Osteoblast (primary cell): ENCODE data around the gene STUM. TPM values are rescaled to one million over a fixed set of nuclear protein-coding genes. Genes with fewer than 3 reads are reported as not detected.

ENCODE experiments used
- DNase-seq: peaks from one replicate; pipeline ENCODE4 v3.0.0; 2011; ENCODE audit warnings: low spot score, mixed read lengths; ENCODE audit not compliant: insufficient read length; ENCODE audit errors: missing footprints
- H2AFZ ChIP-seq: 2 replicates; pipeline ENCODE4 v1.6.0; 2011; ENCODE audit warnings: mild to moderate bottlenecking, low read length
- H3K27ac ChIP-seq: 2 replicates; pipeline ENCODE4 v1.5.1; 2011; ENCODE audit warnings: mild to moderate bottlenecking, low read depth, low read length, moderate library complexity
- H3K27me3 ChIP-seq: 2 replicates; pipeline ENCODE4 v1.6.0; 2012; ENCODE audit warnings: mild to moderate bottlenecking, control low read depth, inconsistent platforms, low read length, moderate library complexity; ENCODE audit not compliant: insufficient read depth
- H3K36me3 ChIP-seq: 2 replicates; pipeline ENCODE4 v1.5.1; 2011; ENCODE audit warnings: mild to moderate bottlenecking, low read length, control low read depth, moderate library complexity; ENCODE audit not compliant: insufficient read depth
- H3K4me1 ChIP-seq: 2 replicates; pipeline ENCODE4 v1.5.1; 2011; ENCODE audit warnings: mild to moderate bottlenecking, low read length, control low read depth, moderate library complexity; ENCODE audit not compliant: insufficient read depth
- H3K4me2 ChIP-seq: 2 replicates; pipeline ENCODE4 v1.6.0; 2011; ENCODE audit warnings: mild to moderate bottlenecking, low read length; ENCODE audit not compliant: insufficient read depth
- H3K4me3 ChIP-seq: fragments of 200-600 bp; sonication (generic); 3 replicates; pipeline ENCODE4 v1.5.1; 2012; ENCODE audit warnings: mild to moderate bottlenecking, low read length, inconsistent platforms; ENCODE audit not compliant: insufficient read depth
- H3K79me2 ChIP-seq: 2 replicates; pipeline ENCODE4 v1.6.0; 2012; ENCODE audit warnings: mild to moderate bottlenecking, low read length, control low read depth, inconsistent platforms; ENCODE audit not compliant: insufficient read depth
- H3K9me3 ChIP-seq: 2 replicates; pipeline ENCODE4 v1.5.1; 2011; ENCODE audit warnings: low read depth, low read length, control low read depth
- H4K20me1 ChIP-seq: 2 replicates; pipeline ENCODE4 v1.6.0; 2012; ENCODE audit warnings: mild to moderate bottlenecking, low read length, control low read depth; ENCODE audit not compliant: insufficient read depth
- total RNA-seq: library from RNA; depleted of rRNA; stranded (reverse); fragments of >200 nt; gene quantifications from 2 replicates; pipeline ENCODE4 v1.2.3, GENCODE V29; 2012
- TF ChIP-seq, protein P1 (sequence below): IDR thresholded peaks from 2 replicates; pipeline ENCODE4 v1.5.1; 2011; ENCODE audit warnings: mild to moderate bottlenecking, low read depth, low read length, moderate library complexity; ENCODE audit errors: extremely low read depth

Gene STUM
- total RNA-seq, 1 donor = under 0.01 TPM

DNA sequence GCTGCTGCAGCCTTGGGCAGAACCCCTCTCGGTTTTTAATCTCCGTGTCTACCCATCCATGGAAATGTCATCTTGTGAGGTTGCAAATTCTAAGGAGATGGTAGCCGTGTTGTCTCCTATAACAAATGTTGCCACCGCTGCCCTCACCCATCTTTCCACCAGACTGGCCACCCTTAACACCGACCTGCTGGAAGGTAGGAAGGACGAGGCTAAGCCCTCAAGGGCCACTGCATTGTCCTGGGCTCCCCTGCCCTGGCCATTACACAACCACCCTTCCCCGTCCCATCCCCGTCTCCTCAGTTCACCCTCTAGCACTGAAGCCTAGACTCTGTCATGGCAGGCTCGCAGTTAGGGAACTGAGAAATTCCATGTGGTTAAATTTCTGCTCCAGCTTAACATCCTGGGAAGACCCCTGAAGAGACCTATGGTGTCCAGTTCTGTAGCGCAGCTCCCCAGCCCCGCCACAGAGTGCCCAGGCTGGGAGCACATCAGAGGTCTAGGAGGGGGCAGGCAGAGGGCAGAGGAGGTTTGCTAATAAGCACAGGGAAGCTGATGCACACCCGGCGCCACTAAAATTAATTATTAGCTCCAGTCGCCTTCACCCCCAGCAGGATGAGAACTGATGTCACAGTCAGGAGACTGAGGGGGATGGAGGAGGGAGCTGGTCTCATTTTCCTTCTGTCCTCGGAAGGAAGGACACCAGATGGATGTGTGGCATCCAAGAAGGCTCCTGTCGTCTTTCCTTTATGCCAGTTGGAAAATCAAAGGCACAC lies 38.3 kb downstream of the STUM start:
- TF ChIP-seq, protein P1, sequence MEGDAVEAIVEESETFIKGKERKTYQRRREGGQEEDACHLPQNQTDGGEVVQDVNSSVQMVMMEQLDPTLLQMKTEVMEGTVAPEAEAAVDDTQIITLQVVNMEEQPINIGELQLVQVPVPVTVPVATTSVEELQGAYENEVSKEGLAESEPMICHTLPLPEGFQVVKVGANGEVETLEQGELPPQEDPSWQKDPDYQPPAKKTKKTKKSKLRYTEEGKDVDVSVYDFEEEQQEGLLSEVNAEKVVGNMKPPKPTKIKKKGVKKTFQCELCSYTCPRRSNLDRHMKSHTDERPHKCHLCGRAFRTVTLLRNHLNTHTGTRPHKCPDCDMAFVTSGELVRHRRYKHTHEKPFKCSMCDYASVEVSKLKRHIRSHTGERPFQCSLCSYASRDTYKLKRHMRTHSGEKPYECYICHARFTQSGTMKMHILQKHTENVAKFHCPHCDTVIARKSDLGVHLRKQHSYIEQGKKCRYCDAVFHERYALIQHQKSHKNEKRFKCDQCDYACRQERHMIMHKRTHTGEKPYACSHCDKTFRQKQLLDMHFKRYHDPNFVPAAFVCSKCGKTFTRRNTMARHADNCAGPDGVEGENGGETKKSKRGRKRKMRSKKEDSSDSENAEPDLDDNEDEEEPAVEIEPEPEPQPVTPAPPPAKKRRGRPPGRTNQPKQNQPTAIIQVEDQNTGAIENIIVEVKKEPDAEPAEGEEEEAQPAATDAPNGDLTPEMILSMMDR = no peak

DNA sequence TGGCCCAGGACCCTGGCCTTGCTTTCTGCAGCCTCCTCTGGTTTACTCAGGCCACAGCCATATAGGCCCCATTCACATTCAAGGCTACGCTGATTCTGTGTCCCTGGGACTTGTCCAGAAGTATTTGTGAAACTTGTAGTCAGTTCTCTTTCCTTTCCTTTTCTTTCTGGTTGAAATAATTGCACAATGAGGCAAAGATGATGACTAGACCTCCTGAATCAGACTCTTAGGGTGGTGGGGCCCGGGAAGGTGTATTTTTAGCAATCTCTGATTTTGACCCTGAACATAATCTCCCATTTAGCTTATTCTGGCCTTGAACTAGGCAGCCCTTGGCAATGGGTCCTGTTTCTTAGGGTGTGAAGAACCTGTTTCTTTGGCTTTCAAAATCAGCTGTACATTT lies 39.9 kb downstream of the STUM start:
- Histone ChIP-seq H3K4me2 (no peak overlapping the region), H3K4me3 (no peak overlapping the region), H3K79me2 (no peaks in the 10 kb centered on the region), H2AFZ (no peak overlapping the region), H4K20me1 (no peaks in the 10 kb centered on the region), H3K27me3 (peaks cover 3% of the 10 kb centered on the region), H3K27ac (no peak overlapping the region), H3K9me3 (no peaks in the 10 kb centered on the region), H3K36me3 (no peaks in the 10 kb centered on the region), H3K4me1 (no peaks in the 10 kb centered on the region)
- TF ChIP-seq, protein P1 = no peak
- no peak for DNase-seq

More for the DNA sequence above, 38.3 kb downstream of the STUM start:
- Histone ChIP-seq H3K4me3 (no peak overlapping the region), H3K4me1 (no peaks in the 10 kb centered on the region), H4K20me1 (no peaks in the 10 kb centered on the region), H3K9me3 (no peaks in the 10 kb centered on the region), H3K79me2 (no peaks in the 10 kb centered on the region), H3K27me3 (peaks cover 3% of the 10 kb centered on the region), H2AFZ (no peak overlapping the region), H3K27ac (no peak overlapping the region), H3K36me3 (no peaks in the 10 kb centered on the region), H3K4me2 (no peak overlapping the region)
- no peak for DNase-seq

DNA sequence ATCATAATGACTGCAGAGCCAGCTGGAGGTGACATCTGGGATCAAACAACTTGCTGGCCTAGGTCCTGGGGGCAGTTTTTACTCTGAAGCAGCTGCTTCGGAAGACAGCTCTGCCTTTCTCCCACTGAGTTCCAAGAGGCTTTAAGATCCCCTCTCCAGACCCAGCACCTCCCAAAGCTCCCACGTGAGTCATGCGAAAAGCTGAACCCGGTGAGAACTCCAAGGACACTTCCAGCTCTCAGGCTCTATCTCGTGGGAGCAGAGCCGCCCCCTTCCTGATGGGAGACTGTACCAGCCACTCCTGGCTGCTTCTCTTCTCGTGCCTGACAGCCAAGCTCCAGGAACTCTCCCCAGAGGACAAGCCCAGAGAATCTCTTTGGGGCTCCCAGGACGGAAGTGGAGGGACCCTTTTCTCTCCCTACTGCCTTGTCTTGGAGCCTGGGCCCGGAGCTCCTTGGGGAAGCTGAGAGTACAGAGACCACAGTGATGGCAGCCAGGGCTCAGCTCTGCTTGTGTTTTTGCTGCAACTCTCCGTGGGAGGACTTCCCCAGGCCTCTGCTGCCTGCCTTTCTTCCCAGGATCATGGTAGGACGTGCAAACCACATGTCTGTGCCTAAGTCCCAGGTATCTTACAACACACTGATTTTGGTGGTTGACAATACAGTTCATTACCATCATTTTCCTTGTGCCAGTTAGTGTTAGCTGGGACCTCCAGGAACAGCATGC lies 40.6 kb downstream of the STUM start:
- Histone ChIP-seq H4K20me1 (no peaks in the 10 kb centered on the region), H3K4me3 (no peak overlapping the region), H3K9me3 (no peaks in the 10 kb centered on the region), H3K36me3 (no peaks in the 10 kb centered on the region), H3K79me2 (no peaks in the 10 kb centered on the region), H2AFZ (no peak overlapping the region), H3K27me3 (peaks cover 3% of the 10 kb centered on the region), H3K4me2 (no peak overlapping the region), H3K4me1 (no peaks in the 10 kb centered on the region), H3K27ac (no peak overlapping the region)
- TF ChIP-seq, protein P1 = no peak
- peak; percentile 78 for DNase-seq

DNA sequence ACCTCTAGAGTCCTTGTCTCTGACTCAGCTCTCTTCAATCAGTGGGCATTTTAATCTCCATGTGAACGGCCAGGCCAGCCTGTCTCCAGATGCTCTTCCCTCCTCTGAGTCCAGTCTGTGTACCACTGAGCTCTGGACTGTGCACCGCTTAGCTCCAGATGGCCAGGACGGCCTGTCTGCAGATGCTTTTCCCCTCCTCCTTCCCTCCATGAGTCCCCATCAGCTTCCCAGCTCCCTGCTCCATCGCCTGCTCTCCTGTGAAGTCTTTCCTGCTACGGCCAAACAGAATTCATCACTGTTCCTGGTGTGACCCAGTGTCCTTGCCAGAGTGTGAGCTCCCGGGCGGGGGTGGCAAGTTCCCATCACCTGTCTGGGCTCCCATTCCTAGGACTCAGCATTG lies 42.0 kb downstream of the STUM start:
- Histone ChIP-seq H4K20me1 (no peaks in the 10 kb centered on the region), H3K4me1 (no peaks in the 10 kb centered on the region), H3K4me2 (no peak overlapping the region), H2AFZ (no peak overlapping the region), H3K27me3 (peaks cover 3% of the 10 kb centered on the region), H3K27ac (no peak overlapping the region), H3K9me3 (no peaks in the 10 kb centered on the region), H3K4me3 (no peak overlapping the region), H3K79me2 (no peaks in the 10 kb centered on the region), H3K36me3 (no peaks in the 10 kb centered on the region)
- TF ChIP-seq, protein P1 = no peak
- no peak for DNase-seq
